Gastroesophageal sphincter (tissue), 4 donors: Measurements from ENCODE around the gene DNAH17. TPM values are rescaled to one million over a fixed set of nuclear protein-coding genes. Genes with fewer than 3 reads are reported as not detected.

Experiments used
- ATAC-seq: fragments of 150-250 bp; one replicate; pipeline ENCODE4 v1.9.1; 2016; ENCODE audit warnings: mild to moderate bottlenecking, moderate library complexity
- H3K27ac ChIP-seq, 4 donors: fragments of 200-600 bp; sonication (generic) in 3 of 4; 1 replicate in 3 of 4; 2 replicates in 1 of 4; pipeline ENCODE4 v1.5.1; 2016 to 2019
- H3K27me3 ChIP-seq: fragments of 200-600 bp; sonication (generic); one replicate; pipeline ENCODE4 v1.5.1; 2019
- H3K36me3 ChIP-seq, 2 donors: fragments of 200-600 bp; sonication (generic); one replicate each; pipeline ENCODE4 v1.5.1; 2019; ENCODE audit warnings: control low read depth in 1 of 2
- H3K4me1 ChIP-seq, 3 donors: fragments of 200-600 bp; sonication (generic); 1 replicate in 2 of 3; 2 replicates in 1 of 3; pipeline ENCODE4 v1.5.1; 2016 to 2019; ENCODE audit warnings: control low read depth in 2 of 3
- H3K4me3 ChIP-seq, 2 donors: fragments of 200-600 bp; sonication (generic); one replicate each; pipeline ENCODE4 v1.5.1; 2019; ENCODE audit warnings: mild to moderate bottlenecking in 1 of 2, moderate library complexity in 1 of 2
- H3K9me3 ChIP-seq, 3 donors: fragments of 200-600 bp; sonication (generic); one replicate each; pipeline ENCODE4 v1.5.1; 2017 to 2019; ENCODE audit warnings: control low read depth in 2 of 3
- CTCF ChIP-seq, 4 experiments: fragments of 200-600 bp in 2 of 4; fragments of 450-650 bp in 2 of 4; sonication (generic) in 1 of 4; IDR thresholded peaks; one replicate each; pipeline ENCODE4 v1.5.1; 2017 to 2019; ENCODE audit warnings: antibody characterized with exemption in 4 of 4, mild to moderate bottlenecking in 2 of 4, moderate library complexity in 2 of 4
- EP300 ChIP-seq: sonication (generic); formaldehyde crosslinking; IDR thresholded peaks from one replicate; pipeline ENCODE4 v1.6.1; 2017; ENCODE audit warnings: antibody characterized with exemption, mild to moderate bottlenecking
- POLR2A ChIP-seq, 2 donors: fragments of 450-650 bp; IDR thresholded peaks; one replicate each; pipeline ENCODE4 v1.6.1; 2017; ENCODE audit warnings: antibody characterized with exemption in 2 of 2, mild to moderate bottlenecking in 2 of 2, moderate library complexity in 1 of 2
- POLR2AphosphoS5 ChIP-seq: sonication (generic); formaldehyde crosslinking; IDR thresholded peaks from one replicate; pipeline ENCODE4 v1.6.1; 2017; ENCODE audit warnings: antibody characterized with exemption
- WGBS, 2 donors: methylation state at CpG; one replicate each; pipeline ENCODE4 v1.1.5; 2018; ENCODE audit warnings: low coverage in 1 of 2; 5-methylcytosine and 5-hydroxymethylcytosine counted together
- total RNA-seq, 4 donors: library from RNA; depleted of rRNA; stranded (reverse); fragments of >200 nt; gene quantifications; one replicate each; pipeline ENCODE4 v1.1.0, GENCODE V29; 2016

The DNAH17 gene
- total RNA-seq, 4 donors from 2014 or later, result 0.15 TPM; not detected in 3

DNA sequence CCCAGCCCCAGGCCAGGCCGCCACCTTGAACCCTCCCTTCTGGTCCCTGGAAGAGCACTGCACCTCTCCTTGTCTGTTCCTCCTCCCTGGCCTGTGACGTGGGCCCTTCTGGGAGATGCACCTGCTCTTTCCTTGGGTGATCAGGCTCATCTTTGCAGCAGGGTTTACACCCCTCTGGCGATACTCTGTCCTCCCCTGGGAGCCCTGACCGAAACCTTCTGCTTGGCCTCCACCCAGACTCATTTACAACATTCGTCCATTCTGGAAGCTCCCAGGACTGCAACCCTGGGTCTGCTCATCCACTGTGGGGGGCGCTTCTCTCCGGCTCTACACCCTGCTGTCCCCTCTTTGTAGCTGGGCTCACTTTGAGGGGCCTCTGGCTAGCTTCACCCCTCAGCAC is 125.4 kb downstream of the DNAH17 start:
- peaks cover 2% of the 10 kb centered on the region for H3K27me3 ChIP-seq
- H3K27ac ChIP-seq, result no peak overlapping the region
- no peaks in the 10 kb centered on the region for H3K4me1 ChIP-seq
- H3K9me3 ChIP-seq, result no peaks in the 10 kb centered on the region
- TF ChIP-seq EP300 (no peak), POLR2A (IDR thresholded peaks at IDR 0.05) (no peak), CTCF (IDR thresholded peaks at IDR 0.05) (no peak), POLR2AphosphoS5 (no peak)
- H3K36me3 ChIP-seq, result no peaks in the 10 kb centered on the region
- H3K4me3 ChIP-seq, result no peak overlapping the region
- no peak for ATAC-seq
- WGBS, 2 donors, result 76 to 79% methylated on average over 3 to 6 of the region's 7 CpGs

GRCh38 chr17:78450696-78451345 is 126.4 kb downstream of the DNAH17 start:
- no peaks in the 10 kb centered on the region for H3K9me3 ChIP-seq
- H3K36me3 ChIP-seq, result no peaks in the 10 kb centered on the region
- no peak for ATAC-seq
- WGBS, 2 donors, result 40 to 70% methylated on average over 2 to 3 of the region's 20 CpGs
- TF ChIP-seq POLR2A (IDR thresholded peaks at IDR 0.05) (no peak), POLR2AphosphoS5 (no peak), CTCF (IDR thresholded peaks at IDR 0.05) (no peak), EP300 (no peak)
- H3K27me3 ChIP-seq, result peaks cover 4% of the 10 kb centered on the region
- no peaks in the 10 kb centered on the region for H3K4me1 ChIP-seq
- no peak overlapping the region for H3K27ac ChIP-seq
- H3K4me3 ChIP-seq, result no peak overlapping the region

- TF ChIP-seq POLR2A (IDR thresholded peaks at IDR 0.05), result no peak
- TF ChIP-seq CTCF (IDR thresholded peaks at IDR 0.05), result no peak
- TF ChIP-seq EP300, result no peak
- TF ChIP-seq POLR2AphosphoS5, result no peak
- 92% methylated on average over 9 of the region's 14 CpGs; no CpG with 5 or more reads in 1 of the 2 donors for WGBS, 2 donors
- peaks cover 4% of the 10 kb centered on the region for H3K27me3 ChIP-seq
- ATAC-seq, result no peak
- no peak overlapping the region for H3K4me3 ChIP-seq
- H3K27ac ChIP-seq, result no peak overlapping the region
- H3K4me1 ChIP-seq, result no peaks in the 10 kb centered on the region
- no peaks in the 10 kb centered on the region for H3K36me3 ChIP-seq
- no peaks in the 10 kb centered on the region for H3K9me3 ChIP-seq
Measured at GRCh38 chr17:78449983-78450595, 127.1 kb downstream of the DNAH17 start.

- 69 to 85% methylated on average over 5 of the region's 5 CpGs for WGBS, 2 donors
- peaks cover 4% of the 10 kb centered on the region for H3K27me3 ChIP-seq
- H3K4me1 ChIP-seq, result no peaks in the 10 kb centered on the region
- ATAC-seq, result no peak
- H3K9me3 ChIP-seq, result no peaks in the 10 kb centered on the region
- H3K4me3 ChIP-seq, result no peak overlapping the region
- H3K36me3 ChIP-seq, result no peaks in the 10 kb centered on the region
- TF ChIP-seq EP300, result no peak
- no peak for TF ChIP-seq CTCF (IDR thresholded peaks at IDR 0.05)
- TF ChIP-seq POLR2AphosphoS5, result no peak
- no peak for TF ChIP-seq POLR2A (IDR thresholded peaks at IDR 0.05)
- no peak overlapping the region for H3K27ac ChIP-seq
Measured at GRCh38 chr17:78448356-78448993, 128.7 kb downstream of the DNAH17 start.
